MCF 10A (cell line): Measurements from ENCODE around the gene PRKAR1B. TPM values are rescaled to one million over a fixed set of nuclear protein-coding genes. Genes with fewer than 3 reads are reported as not detected.

ENCODE experiments used
- BruUV-seq: library from RNA; stranded (reverse); fragments of 400-500 nt; replicated peaks from 2 replicates; lab custom pipeline; 2021; lab: Mats Ljungman, UMichigan
- CTCF ChIA-PET: fragments of 300-600 bp; sonication (Branson Sonifier 250); formaldehyde crosslinking; extraction: SDS; loops from one replicate; lab custom pipeline; 2021; ENCODE audit warnings: antibody characterized with exemption, inconsistent platforms; lab: Yijun Ruan, JAX
- POLR2A ChIA-PET: fragments of 300-600, 350-650 bp; sonication (Branson Sonifier 250); formaldehyde crosslinking; extraction: SDS; loops from one replicate; lab custom pipeline; 2020; ENCODE audit warnings: antibody characterized with exemption, inconsistent platforms; lab: Yijun Ruan, JAX
- DNase-seq: peaks from one replicate; pipeline ENCODE4 v3.0.0-alpha.2; 2018; ENCODE audit not compliant: unreplicated experiment
- H3K27ac Mint-ChIP-seq: one replicate; pipeline ENCODE4 v1.8.0; 2022; ENCODE audit warnings: mild to moderate bottlenecking, low read depth, mixed read lengths; ENCODE audit not compliant: unreplicated experiment
- H3K27me3 Mint-ChIP-seq: one replicate; pipeline ENCODE4 v1.8.0; 2022; ENCODE audit warnings: mixed read lengths; ENCODE audit not compliant: insufficient read depth, unreplicated experiment
- H3K36me3 Mint-ChIP-seq: one replicate; pipeline ENCODE4 v1.8.0; 2022; ENCODE audit warnings: mild to moderate bottlenecking, moderate library complexity, mixed read lengths; ENCODE audit not compliant: insufficient read depth, unreplicated experiment
- H3K4me1 Mint-ChIP-seq: one replicate; pipeline ENCODE4 v1.8.0; 2022; ENCODE audit warnings: mixed read lengths; ENCODE audit not compliant: insufficient read depth, unreplicated experiment
- H3K4me3 Mint-ChIP-seq: one replicate; pipeline ENCODE4 v1.8.0; 2022; ENCODE audit warnings: mild to moderate bottlenecking, moderate library complexity, mixed read lengths; ENCODE audit not compliant: unreplicated experiment
- H3K9me3 Mint-ChIP-seq: one replicate; pipeline ENCODE4 v1.8.0; 2022; ENCODE audit warnings: mixed read lengths; ENCODE audit not compliant: unreplicated experiment
- CTCF ChIP-seq: fragments of 200-600 bp; IDR thresholded peaks from one replicate; pipeline ENCODE4 v1.8.0; 2022; ENCODE audit warnings: antibody characterized with exemption, mild to moderate bottlenecking; ENCODE audit not compliant: unreplicated experiment
- intact Hi-C: fragments of 100-400 bp; cut with micrococcal nuclease; formaldehyde crosslinking; loops from 2 replicates; pipeline ENCODE4 v1.14.1; 2022
- total RNA-seq: library from RNA; stranded (reverse); gene quantifications from 2 replicates; pipeline ENCODE4 v1.2.3, GENCODE V29; 2022

The PRKAR1B gene
- total RNA-seq, 1 experiment from 2014 or later = 31.5 TPM

- H3K27me3 Mint-ChIP-seq = no peaks in the 10 kb centered on the region
- H3K4me3 Mint-ChIP-seq = no peak overlapping the region
- H3K4me1 Mint-ChIP-seq = no peaks in the 10 kb centered on the region
- BruUV-seq = no TSS peak
- TF ChIP-seq CTCF = no peak
- H3K36me3 Mint-ChIP-seq = peaks cover 27% of the 10 kb centered on the region
- no peak overlapping the region for H3K27ac Mint-ChIP-seq
- peaks cover 31% of the 10 kb centered on the region for H3K9me3 Mint-ChIP-seq
- POLR2A ChIA-PET = no interaction called here
- CTCF ChIA-PET = no interaction called here
- intact Hi-C loops = no loop called here
- DNase-seq = no peak
Observed at GRCh38 chr7:690478-691360, 36.4 kb downstream of the PRKAR1B start.

GRCh38 chr7:685540-685939 lies 41.5 kb downstream of the PRKAR1B start:
- peaks cover 33% of the 10 kb centered on the region for H3K36me3 Mint-ChIP-seq
- DNase-seq = no peak
- no TSS peak for BruUV-seq
- POLR2A ChIA-PET = no interaction called here
- no peaks in the 10 kb centered on the region for H3K27me3 Mint-ChIP-seq
- H3K9me3 Mint-ChIP-seq = peaks cover 31% of the 10 kb centered on the region
- no peak overlapping the region for H3K4me3 Mint-ChIP-seq
- CTCF ChIA-PET = no interaction called here
- no peaks in the 10 kb centered on the region for H3K4me1 Mint-ChIP-seq
- no peak overlapping the region for H3K27ac Mint-ChIP-seq
- TF ChIP-seq CTCF = no peak
- intact Hi-C loops = no loop called here

GRCh38 chr7:684416-684815 lies 42.7 kb downstream of the PRKAR1B start:
- ChIA-PET POLR2A (no interaction called here), CTCF (no interaction called here)
- intact Hi-C loops = no loop called here
- Mint-ChIP-seq H3K4me3 (no peak overlapping the region), H3K27ac (no peak overlapping the region), H3K9me3 (peaks cover 31% of the 10 kb centered on the region), H3K27me3 (no peaks in the 10 kb centered on the region), H3K36me3 (peaks cover 36% of the 10 kb centered on the region), H3K4me1 (no peaks in the 10 kb centered on the region)
- no peak for TF ChIP-seq CTCF
- DNase-seq = no peak
- no TSS peak for BruUV-seq

GRCh38 chr7:683526-684205 lies 43.4 kb downstream of the PRKAR1B start:
- H3K36me3 Mint-ChIP-seq = peaks cover 37% of the 10 kb centered on the region
- no peak for TF ChIP-seq CTCF
- H3K27ac Mint-ChIP-seq = no peak overlapping the region
- DNase-seq = no peak
- no TSS peak for BruUV-seq
- intact Hi-C loops = no loop called here
- no peaks in the 10 kb centered on the region for H3K4me1 Mint-ChIP-seq
- no peak overlapping the region for H3K4me3 Mint-ChIP-seq
- no peaks in the 10 kb centered on the region for H3K27me3 Mint-ChIP-seq
- H3K9me3 Mint-ChIP-seq = peaks cover 29% of the 10 kb centered on the region
- POLR2A ChIA-PET = no interaction called here
- CTCF ChIA-PET = no interaction called here
